Brain microvascular endothelial cell (primary cell): ENCODE data around the gene IGFBP4.
A peak's percentile ranks its signal among the peaks of the same experiment; 100 is the strongest.

Experiments
- DNase-seq: peaks from one replicate; pipeline ENCODE4 v3.0.0-alpha.2; 2020
- H3K27ac ChIP-seq: fragments of 250-450 bp; sonication (Bioruptor Pico); 2 replicates; pipeline ENCODE4 v1.5.1; 2020; ENCODE audit warnings: mild to moderate bottlenecking, moderate library complexity
- H3K27me3 ChIP-seq: fragments of 250-450 bp; sonication (Bioruptor Pico); replicated peaks from 2 replicates; pipeline ENCODE4 v1.5.1; 2020; ENCODE audit warnings: mild to moderate bottlenecking
- H3K36me3 ChIP-seq: fragments of 250-450 bp; sonication (Bioruptor Pico); replicated peaks from 2 replicates; pipeline ENCODE4 v1.5.1; 2020; ENCODE audit warnings: mild to moderate bottlenecking
- H3K4me3 ChIP-seq: 2 replicates; pipeline ENCODE4 v1.5.1; 2011; ENCODE audit warnings: low read depth, mild to moderate bottlenecking, control low read depth, low read length, moderate library complexity
- in situ Hi-C: cut with HindIII; loops from 2 replicates; pipeline ENCODE4 v1.10.0; 2017; ENCODE audit warnings: low sequenced_read_pairs, low pct_ligation_motif_present
- TF ChIP-seq, protein P1 (sequence below): IDR thresholded peaks from 2 replicates; pipeline ENCODE4 v1.5.1; 2011; ENCODE audit warnings: low read depth, mild to moderate bottlenecking, moderate library complexity, low read length, control low read depth, inconsistent platforms; ENCODE audit errors: missing control alignments

IGFBP4 gene

DNA sequence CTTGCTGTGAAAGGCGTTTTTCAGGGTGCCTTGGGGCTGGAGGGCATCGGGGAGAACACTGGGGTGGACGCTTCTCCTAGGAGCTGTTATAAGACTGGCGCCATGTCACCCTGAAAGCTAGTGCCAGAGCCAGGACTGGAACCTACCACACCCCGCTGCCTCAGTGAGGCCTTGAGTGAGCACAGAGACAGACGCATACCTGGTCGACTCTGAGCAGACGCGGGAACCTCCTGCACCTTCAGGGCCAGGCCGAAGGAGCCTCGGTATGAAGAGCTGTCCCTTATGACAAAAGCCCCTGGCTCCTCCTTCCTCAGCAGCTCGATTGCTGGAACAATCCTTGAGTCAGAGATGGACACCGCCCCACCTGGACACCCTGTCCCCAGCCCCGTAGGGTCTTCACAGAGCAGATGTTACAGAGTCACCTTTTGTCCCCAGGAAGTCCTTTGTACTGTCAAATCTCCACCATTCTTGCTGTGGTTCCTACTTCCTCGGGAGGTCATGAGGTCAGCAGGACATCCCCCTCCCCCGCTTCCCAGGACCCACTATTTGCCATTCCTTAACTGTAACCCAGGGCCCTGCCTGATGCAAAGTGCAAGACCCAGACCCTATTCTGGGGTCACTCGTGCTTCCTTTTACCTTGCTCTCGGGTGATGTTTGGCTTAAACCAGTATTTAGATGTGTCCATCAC is 41.2 kb downstream of the IGFBP4 start:
- no peaks in the 10 kb centered on the region for H3K27me3 ChIP-seq
- in situ Hi-C loops = no loop called here
- DNase-seq = no peak
- TF ChIP-seq, protein P1, sequence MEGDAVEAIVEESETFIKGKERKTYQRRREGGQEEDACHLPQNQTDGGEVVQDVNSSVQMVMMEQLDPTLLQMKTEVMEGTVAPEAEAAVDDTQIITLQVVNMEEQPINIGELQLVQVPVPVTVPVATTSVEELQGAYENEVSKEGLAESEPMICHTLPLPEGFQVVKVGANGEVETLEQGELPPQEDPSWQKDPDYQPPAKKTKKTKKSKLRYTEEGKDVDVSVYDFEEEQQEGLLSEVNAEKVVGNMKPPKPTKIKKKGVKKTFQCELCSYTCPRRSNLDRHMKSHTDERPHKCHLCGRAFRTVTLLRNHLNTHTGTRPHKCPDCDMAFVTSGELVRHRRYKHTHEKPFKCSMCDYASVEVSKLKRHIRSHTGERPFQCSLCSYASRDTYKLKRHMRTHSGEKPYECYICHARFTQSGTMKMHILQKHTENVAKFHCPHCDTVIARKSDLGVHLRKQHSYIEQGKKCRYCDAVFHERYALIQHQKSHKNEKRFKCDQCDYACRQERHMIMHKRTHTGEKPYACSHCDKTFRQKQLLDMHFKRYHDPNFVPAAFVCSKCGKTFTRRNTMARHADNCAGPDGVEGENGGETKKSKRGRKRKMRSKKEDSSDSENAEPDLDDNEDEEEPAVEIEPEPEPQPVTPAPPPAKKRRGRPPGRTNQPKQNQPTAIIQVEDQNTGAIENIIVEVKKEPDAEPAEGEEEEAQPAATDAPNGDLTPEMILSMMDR = no peak
- H3K27ac ChIP-seq = peak overlapping the region; percentile 100
- no peak overlapping the region for H3K4me3 ChIP-seq
- H3K36me3 ChIP-seq = no peaks in the 10 kb centered on the region

DNA sequence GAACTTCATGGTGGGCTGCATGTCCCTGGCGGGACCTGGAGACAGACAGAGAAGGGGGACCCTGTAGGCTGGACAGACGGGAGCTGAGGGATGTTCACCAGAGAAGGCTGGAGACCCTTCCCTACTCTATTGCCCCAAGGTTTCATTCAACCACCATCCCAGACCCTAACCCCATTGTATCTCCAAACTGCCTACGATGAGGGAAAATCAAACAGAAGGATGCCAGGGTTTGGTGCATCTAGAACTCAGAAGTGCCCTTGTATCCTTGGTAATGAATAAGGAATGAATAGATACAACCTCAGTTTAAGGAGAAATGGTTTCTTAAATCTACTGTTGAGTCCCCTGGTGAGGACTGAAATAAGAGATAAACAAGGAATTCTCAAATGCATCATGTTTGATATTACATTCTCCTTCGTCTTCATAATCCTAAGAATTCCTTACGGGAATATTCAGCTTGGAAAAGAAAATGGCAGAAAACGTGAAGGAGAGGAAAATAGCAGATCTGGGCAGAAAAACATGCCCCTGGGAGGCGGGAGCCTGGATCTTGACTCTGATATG is 41.8 kb downstream of the IGFBP4 start:
- DNase-seq = no peak
- Histone ChIP-seq H3K36me3 (no peaks in the 10 kb centered on the region), H3K27me3 (no peaks in the 10 kb centered on the region), H3K4me3 (no peak overlapping the region), H3K27ac (peak overlapping the region; percentile 100)
- TF ChIP-seq, protein P1 = no peak
- in situ Hi-C loops = no loop called here

DNA sequence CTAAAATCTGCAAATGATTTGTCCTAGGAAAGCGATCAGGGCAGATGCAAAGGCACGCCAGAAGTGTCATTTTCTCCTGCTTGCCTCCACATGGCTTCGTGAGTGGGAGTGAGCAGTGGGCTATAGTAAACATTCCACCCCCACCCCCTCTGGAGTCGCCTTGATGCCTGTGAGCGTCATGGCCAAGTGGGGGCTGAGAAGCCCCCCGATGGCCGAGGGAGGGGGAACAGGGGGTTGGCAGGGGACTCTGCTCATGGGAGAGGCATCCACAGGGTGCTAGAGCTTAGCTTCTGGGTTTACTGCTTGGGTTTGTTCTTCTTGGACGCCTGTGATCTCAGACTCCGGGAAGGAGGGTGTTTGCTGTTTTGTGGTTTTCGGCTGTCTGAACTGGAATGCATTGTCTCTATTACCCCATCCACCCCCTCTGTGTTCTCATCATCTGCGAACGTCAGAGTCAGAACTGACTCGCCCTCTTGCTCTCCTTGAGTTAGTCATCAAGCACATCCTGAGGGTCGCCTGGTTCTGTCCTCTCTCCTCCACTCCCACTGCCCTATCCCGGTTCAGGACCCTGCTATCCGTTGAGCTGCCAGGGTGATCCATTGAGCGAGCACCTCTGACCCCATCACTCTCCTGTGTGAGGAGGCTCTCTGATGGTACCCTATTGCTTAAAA is 42.7 kb downstream of the IGFBP4 start:
- in situ Hi-C loops = no loop called here
- peak overlapping the region; percentile 100 for H3K27ac ChIP-seq
- TF ChIP-seq, protein P1 = no peak

DNA sequence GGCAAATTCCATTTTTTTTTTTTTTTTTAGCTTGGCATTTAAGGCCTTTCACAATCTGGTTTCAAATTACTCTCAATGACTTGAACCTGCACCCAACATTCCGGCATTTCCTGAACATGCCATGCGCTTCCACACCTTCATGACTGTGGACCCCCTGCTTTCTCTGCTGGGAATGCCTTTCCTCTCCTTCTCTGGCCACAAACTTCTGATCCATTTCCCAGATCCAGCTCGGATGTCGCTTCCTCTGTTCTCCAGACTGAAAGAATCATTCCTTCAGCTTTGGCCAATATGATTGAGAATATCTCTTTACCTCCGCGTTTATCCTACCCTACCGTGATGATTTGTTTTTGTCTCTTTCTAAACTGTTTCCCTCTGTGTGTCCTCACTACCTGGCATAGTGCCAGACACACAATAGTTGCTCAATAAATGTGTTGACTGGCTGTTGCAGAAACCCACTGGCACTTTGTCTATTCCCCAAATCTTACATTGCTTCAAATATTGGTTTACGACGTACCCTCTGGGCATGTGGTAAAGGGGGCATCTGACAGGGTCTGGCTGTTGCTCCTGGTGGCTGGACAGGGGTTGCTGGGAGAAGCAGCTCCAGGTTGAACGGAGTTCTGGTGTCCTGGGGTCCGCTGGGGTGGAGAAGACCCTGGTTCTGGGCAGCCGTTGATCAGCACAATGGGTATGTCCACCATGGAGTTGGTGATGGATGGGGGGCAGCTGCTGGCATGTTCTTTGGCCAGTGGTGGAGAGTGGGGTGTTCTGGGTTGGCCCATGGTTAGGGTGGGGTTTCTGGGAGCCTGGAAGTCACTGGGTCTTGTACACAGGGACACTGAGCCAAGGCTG is 43.5 kb downstream of the IGFBP4 start:
- TF ChIP-seq, protein P1 = no peak
- in situ Hi-C loops = no loop called here
- no peak overlapping the region for H3K4me3 ChIP-seq
- DNase-seq = peak; percentile 77
- peak overlapping the region; percentile 100 for H3K27ac ChIP-seq
- no peaks in the 10 kb centered on the region for H3K27me3 ChIP-seq
- H3K36me3 ChIP-seq = no peaks in the 10 kb centered on the region

More for the DNA sequence above, 42.7 kb downstream of the IGFBP4 start:
- DNase-seq = peak; percentile 99
- no peak overlapping the region for H3K4me3 ChIP-seq
- no peaks in the 10 kb centered on the region for H3K36me3 ChIP-seq
- H3K27me3 ChIP-seq = no peaks in the 10 kb centered on the region

DNA sequence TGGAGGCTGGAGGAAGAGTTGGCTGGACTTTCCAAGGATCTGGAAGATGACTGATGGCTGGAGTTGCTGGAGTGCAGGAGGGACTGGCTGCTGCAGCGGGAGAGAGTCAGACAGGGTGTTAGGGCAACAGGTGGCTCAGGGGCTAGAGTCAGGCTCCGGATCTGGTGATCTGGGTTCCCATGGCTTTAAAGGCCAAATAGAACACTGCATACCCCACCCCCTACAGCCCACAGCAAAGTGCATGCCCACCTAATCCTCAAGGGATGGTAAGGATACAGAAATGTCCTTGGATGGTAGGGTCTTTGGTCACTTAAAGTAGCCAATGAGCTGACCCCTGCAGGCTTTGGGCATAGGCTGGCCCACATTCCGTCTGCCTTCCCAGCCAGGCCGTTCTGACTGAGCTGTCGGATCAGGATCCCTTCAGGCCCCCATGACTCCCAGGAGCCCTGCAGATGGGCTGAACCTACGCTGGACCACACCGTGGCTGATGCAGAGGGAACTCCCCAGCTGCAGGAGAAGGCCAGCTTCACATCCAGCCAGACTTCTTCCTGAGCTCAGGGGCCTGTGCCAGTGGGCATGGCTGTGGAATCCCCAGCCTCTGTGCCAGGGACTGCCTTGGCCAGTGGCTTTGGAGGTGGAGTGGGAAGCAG is 44.2 kb downstream of the IGFBP4 start:
- in situ Hi-C loops = no loop called here
- Histone ChIP-seq H3K4me3 (no peak overlapping the region), H3K36me3 (no peaks in the 10 kb centered on the region), H3K27me3 (no peaks in the 10 kb centered on the region), H3K27ac (peak overlapping the region; percentile 100)
- DNase-seq = no peak
- TF ChIP-seq, protein P1 = no peak
